Muscle layer of duodenum (tissue), 2 donors: Measurements from ENCODE around the gene PAMR1.

Experiments
- H3K27ac ChIP-seq: one replicate; pipeline ENCODE4 v1.7.0; 2013; ENCODE audit warnings: mild to moderate bottlenecking, low read length
- H3K27me3 ChIP-seq: one replicate; pipeline ENCODE4 v1.7.0; 2013; ENCODE audit warnings: low read depth, mild to moderate bottlenecking, control low read depth, low read length
- H3K36me3 ChIP-seq, 2 donors: one replicate each; pipeline ENCODE4 v1.7.0; 2013; ENCODE audit warnings: low read length in 2 of 2, control low read depth in 1 of 2, mild to moderate bottlenecking in 1 of 2; ENCODE audit not compliant: insufficient read depth in 2 of 2, control insufficient read depth in 1 of 2
- H3K4me1 ChIP-seq, 2 donors: one replicate each; pipeline ENCODE4 v1.7.0; 2013; ENCODE audit warnings: low read length in 2 of 2, mild to moderate bottlenecking in 2 of 2, control low read depth in 1 of 2, moderate library complexity in 1 of 2; ENCODE audit not compliant: insufficient read depth in 2 of 2, control insufficient read depth in 1 of 2
- H3K4me3 ChIP-seq, 2 donors: one replicate each; pipeline ENCODE4 v1.7.0; 2013; ENCODE audit warnings: low read length in 2 of 2, low read depth in 1 of 2, mild to moderate bottlenecking in 1 of 2
- H3K9me3 ChIP-seq, 2 donors: one replicate each; pipeline ENCODE4 v1.7.0; 2013; ENCODE audit warnings: low read length in 2 of 2, control low read depth in 1 of 2, mild to moderate bottlenecking in 1 of 2; ENCODE audit not compliant: control insufficient read depth in 1 of 2
- donor health status: healthy.

The PAMR1 gene

DNA sequence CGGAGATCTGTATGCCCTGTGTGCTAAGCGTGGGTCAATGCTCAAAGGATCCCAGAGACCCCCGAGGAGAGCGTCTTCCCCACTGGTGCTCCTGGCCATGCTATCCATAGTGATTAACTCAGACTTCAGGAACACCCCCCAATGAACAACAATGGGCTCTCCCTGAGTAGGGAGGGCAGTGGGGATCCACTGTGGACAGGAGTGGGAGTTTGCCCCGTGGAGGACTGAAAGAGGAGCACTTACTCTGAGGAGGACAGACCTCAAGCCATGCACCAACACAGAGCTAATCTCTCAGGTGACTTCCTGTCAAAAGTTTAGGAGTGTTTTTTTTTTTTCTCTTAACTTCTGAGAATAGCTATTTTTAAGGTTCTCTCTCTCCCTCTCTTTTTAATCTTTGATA, 130.5 kb downstream of the PAMR1 start:
- H3K4me3 ChIP-seq = no peak overlapping the region
- no peaks in the 10 kb centered on the region for H3K9me3 ChIP-seq
- H3K27ac ChIP-seq = no peak overlapping the region
- peaks cover 8 to 9% of the 10 kb centered on the region in 2 donors for H3K4me1 ChIP-seq
- peaks cover 5% of the 10 kb centered on the region for H3K27me3 ChIP-seq
- H3K36me3 ChIP-seq = no peaks in the 10 kb centered on the region

DNA sequence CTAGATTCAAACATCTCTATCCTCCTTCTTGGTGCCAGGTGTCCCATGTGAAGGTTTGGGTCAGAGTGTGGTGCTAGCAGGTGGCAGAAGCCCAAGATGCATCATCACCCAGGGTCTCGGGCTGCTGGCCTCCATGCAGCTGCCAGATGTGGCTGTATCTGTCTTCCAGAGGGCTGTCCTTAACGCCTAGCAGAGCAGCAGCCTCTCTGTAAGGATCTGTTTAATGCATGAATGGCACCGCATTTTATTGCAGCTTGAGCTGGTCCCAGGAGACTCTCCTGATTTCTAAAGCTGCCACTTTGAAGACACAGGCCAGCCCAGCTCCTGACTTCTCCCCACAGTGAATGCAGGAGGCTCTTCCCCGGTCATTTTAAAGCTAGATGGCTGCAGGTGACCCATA, 132.3 kb downstream of the PAMR1 start:
- Histone ChIP-seq H3K9me3 (no peaks in the 10 kb centered on the region), H3K27ac (no peak overlapping the region), H3K27me3 (peaks cover 5% of the 10 kb centered on the region), H3K4me3 (no peak overlapping the region), H3K36me3 (no peaks in the 10 kb centered on the region), H3K4me1 (peaks cover 8 to 9% of the 10 kb centered on the region in 2 donors)

DNA sequence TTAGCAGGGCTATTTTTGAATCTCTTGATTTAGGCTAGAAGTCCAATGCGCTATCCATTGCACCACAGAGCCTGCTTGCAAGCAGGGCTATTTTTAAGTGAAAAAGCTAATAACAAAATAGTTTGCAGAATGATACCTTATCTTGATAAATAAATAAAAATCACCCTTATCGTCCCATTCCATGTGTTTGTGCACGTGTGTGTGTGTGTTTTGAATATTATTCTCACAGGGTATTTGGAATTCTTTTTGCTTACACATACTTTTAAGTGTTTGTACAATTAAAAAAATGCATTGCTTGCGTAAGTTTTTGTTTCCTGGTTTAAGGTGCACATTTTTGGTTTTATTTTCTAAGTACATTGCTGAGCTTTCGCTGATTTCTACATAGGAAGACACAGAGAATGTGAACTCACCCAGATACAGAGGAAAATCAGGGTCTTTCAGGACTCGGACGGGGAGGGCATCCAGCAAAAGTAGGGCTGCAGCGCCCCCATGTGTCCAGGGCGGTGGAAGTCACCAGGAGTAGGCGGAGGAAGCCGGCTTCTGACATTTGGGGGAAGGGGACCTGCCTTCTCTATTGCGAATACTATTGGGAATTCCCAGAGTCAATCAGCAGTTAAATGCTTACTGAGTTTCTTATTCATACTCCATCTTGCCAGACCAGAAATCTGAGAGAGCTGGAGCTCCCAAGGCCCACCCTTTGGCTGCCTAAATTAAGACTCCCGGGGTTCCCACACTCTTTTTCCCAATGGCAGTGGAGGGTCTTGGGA, 133.3 kb downstream of the PAMR1 start:
- Histone ChIP-seq H3K27ac (no peak overlapping the region), H3K9me3 (no peaks in the 10 kb centered on the region), H3K4me1 (peaks cover 8 to 9% of the 10 kb centered on the region in 2 donors), H3K36me3 (no peaks in the 10 kb centered on the region), H3K4me3 (peak overlapping the region in 1 of 2 donors; percentile 60), H3K27me3 (no peaks in the 10 kb centered on the region)

DNA sequence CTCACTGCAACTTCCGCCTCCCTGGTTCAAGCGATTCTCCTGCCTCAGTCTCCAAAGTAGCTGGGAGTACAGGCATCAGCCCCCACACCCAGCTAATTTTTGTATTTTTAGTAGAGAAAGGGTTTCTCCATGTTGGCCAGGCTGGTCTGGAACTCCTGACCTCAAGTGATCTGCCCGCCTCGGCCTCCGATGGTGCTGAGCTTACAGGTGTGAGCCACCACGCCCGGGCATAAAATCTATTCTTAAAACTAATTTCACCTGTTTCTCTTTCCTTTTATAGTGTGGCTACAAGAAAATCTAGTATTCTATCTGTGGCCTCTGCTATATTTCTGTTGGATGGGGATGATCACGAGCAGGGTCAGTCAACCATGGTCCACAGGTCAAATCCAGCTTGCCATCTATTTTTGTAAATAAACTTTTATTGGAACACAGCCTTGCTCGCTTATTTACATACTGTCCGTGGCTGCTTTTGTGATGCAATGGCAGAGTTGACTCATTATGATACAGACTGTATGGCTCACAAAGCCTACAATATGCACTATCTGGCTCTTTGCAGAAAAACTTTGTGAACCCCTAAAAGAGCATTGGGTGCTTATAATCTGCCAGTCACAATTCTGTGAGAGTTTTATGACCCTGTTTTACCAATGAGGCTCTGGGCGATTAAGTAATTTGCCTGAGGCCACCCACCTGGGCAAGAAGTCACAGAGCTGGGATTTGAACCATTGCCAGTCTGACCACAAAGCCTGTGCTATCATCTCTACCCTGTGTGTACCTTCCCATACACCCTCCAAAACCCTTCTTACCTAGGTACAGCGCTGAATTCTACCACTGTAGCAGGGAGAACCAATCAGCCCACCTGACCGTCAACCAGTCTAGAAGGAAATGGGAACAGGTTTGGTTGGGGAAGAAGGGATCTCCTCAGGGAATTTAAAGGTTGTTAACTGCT, 134.4 kb downstream of the PAMR1 start:
- peaks cover 8 to 9% of the 10 kb centered on the region in 2 donors for H3K4me1 ChIP-seq
- H3K27me3 ChIP-seq = no peaks in the 10 kb centered on the region
- no peaks in the 10 kb centered on the region for H3K9me3 ChIP-seq
- H3K36me3 ChIP-seq = no peaks in the 10 kb centered on the region
- H3K4me3 ChIP-seq = no peak overlapping the region
- no peak overlapping the region for H3K27ac ChIP-seq

DNA sequence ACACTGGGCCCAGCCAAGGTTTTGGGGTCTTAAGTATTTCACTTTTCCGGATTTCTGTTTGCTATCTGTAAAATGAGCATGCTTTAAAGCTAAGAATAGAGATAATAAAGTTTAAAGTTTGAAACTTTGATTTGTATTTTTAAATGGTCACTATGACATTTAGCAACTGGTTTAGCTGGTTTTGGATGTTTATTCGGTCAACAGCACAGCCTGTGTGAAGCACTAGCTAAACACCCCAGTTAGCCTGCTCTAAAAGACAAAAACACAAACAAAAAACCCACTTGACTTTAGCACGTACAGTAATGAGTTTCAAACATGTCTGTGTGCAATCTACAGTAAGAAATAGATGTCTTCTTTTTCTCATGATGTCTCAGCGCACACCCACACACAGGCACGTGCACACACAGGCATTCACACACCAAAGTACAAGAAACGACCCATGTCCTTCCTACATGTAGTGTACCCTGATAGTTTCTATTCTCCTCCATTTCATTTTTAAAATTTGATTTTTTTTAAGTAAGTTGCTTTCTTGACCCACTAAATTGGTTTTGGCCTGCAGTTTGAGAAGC, 135.4 kb downstream of the PAMR1 start:
- no peak overlapping the region for H3K4me3 ChIP-seq
- no peak overlapping the region for H3K27ac ChIP-seq
- H3K4me1 ChIP-seq = peaks cover 8 to 9% of the 10 kb centered on the region in 2 donors
- H3K27me3 ChIP-seq = no peaks in the 10 kb centered on the region
- H3K9me3 ChIP-seq = no peaks in the 10 kb centered on the region
- no peaks in the 10 kb centered on the region for H3K36me3 ChIP-seq

DNA sequence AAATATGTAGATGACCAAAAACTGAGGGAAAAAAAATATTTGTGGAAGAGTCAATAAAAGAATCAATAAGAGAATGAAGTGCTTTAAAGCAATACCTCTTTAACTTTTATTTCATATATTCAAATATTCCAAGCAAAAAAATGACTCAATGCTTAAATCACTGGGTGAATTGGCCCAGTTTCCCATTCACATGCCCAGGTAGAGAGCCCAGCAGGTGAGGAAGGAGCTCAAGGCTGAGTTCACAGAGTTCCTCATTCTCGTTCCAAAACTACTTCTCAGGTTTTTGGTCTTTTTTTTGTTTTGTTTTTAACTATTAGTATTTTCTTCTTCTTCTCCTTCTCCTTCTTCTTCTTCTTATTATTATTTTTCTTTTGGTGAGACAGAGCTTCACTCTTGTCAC, 136.3 kb downstream of the PAMR1 start:
- no peak overlapping the region for H3K4me3 ChIP-seq
- H3K27ac ChIP-seq = no peak overlapping the region
- no peaks in the 10 kb centered on the region for H3K36me3 ChIP-seq
- H3K27me3 ChIP-seq = no peaks in the 10 kb centered on the region
- no peaks in the 10 kb centered on the region for H3K9me3 ChIP-seq
- H3K4me1 ChIP-seq = peaks cover 8 to 9% of the 10 kb centered on the region in 2 donors

DNA sequence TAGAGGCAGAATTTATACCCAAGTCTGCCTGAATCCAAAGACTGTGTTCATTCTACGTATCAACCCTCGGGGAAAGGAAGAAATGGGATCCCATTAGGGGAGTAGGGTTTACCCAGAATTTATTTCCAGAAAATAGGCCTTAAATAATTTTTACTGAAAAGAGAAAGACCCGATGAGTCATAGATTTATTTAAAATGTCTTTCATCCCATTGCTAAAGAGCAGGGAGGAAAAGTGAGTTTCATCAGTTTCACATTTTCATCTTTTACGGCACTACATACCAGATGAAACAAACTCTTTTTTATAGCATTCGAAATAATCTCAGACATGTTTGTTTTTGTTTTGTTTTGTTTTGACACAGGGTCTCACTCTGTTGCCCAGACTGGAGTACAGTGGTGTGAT, 137.4 kb downstream of the PAMR1 start:
- Histone ChIP-seq H3K4me3 (no peak overlapping the region), H3K27ac (no peak overlapping the region), H3K4me1 (peaks cover 8 to 9% of the 10 kb centered on the region in 2 donors), H3K27me3 (no peaks in the 10 kb centered on the region), H3K36me3 (no peaks in the 10 kb centered on the region), H3K9me3 (no peaks in the 10 kb centered on the region)

DNA sequence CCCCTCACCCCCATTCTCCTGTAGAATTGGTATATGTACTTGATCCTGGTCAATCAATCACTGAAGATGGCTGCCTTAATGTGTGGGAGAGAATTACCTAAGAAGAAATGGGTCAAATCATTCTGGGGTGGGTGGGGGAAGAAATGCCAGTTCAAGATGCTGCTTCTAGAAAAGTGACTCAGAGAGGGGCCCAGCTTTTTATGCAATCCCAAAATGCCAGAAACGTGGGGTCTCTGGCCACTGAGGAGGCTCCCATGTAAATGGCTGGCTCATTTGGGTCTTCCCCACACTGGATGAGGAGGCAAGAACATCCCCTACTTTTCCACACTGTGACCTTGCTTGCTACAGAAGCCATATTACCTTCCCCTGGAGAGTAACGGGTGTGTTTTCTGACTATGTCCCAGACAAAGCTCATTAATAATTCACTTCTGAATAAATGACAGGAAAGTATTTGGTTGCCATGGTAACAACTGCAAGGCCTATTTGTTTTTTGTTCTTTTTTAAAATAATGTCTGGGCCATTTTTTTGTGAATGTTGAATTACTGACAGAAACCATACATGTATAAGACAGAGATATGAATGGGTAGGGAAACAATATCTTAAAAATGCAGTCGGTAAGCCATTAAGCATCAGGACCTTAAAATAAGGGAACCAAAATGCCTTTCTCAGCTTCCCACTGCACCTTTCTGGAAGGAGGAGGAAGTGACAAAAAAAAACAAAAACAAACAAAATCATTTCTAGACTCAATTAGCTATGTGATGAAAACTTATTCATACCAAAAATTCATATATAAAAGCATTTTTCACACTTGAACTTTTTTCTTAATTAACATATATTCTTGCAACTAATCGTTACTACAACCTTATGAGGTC, 138.1 kb downstream of the PAMR1 start:
- Histone ChIP-seq H3K27ac (no peak overlapping the region), H3K4me1 (peaks cover 8 to 9% of the 10 kb centered on the region in 2 donors), H3K9me3 (no peaks in the 10 kb centered on the region), H3K27me3 (no peaks in the 10 kb centered on the region), H3K4me3 (no peak overlapping the region), H3K36me3 (no peaks in the 10 kb centered on the region)

DNA sequence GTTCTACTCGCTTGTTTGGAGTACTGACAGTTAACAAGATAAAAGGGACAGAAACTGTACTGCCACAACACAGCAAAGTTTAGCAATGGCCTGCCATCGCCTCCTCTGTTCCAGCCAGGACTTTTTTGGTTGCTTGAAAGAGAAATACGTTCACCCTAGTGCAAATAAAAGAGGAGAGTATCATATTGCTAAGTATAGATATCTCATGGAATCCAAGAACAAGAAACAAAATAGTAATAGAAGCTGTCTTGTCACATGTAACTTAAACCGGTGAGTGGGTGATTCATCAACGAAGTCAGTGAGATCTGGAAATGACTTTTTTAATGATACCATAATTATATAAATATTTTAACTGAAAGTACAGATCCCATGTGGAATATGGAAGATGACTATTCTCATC, 141.5 kb downstream of the PAMR1 start:
- Histone ChIP-seq H3K9me3 (no peaks in the 10 kb centered on the region), H3K4me3 (no peak overlapping the region), H3K36me3 (no peaks in the 10 kb centered on the region), H3K27me3 (no peaks in the 10 kb centered on the region), H3K27ac (no peak overlapping the region), H3K4me1 (no peaks in the 10 kb centered on the region)
